Mucosa of rectum (tissue), 2 donors: ENCODE results near the gene MLKL.

ENCODE experiments used
- H3K27ac ChIP-seq, 2 donors: one replicate each; pipeline ENCODE4 v1.7.0; 2013; ENCODE audit warnings: inconsistent platforms in 2 of 2, low read depth in 2 of 2, low read length in 2 of 2
- H3K27me3 ChIP-seq, 2 donors: one replicate each; pipeline ENCODE4 v1.7.0; 2013; ENCODE audit warnings: low read length in 2 of 2; ENCODE audit not compliant: control insufficient read depth in 2 of 2, insufficient read depth in 2 of 2
- H3K36me3 ChIP-seq, 2 donors: one replicate each; pipeline ENCODE4 v1.7.0; 2013; ENCODE audit warnings: low read length in 2 of 2; ENCODE audit not compliant: control insufficient read depth in 2 of 2, insufficient read depth in 2 of 2
- H3K4me1 ChIP-seq, 2 donors: one replicate each; pipeline ENCODE4 v1.7.0; 2013; ENCODE audit warnings: low read length in 2 of 2, mild to moderate bottlenecking in 1 of 2; ENCODE audit not compliant: control insufficient read depth in 2 of 2, insufficient read depth in 2 of 2
- H3K4me3 ChIP-seq, 2 donors: one replicate each; pipeline ENCODE4 v1.7.0; 2013; ENCODE audit warnings: low read length in 2 of 2
- H3K9ac ChIP-seq, 2 donors: one replicate each; pipeline ENCODE4 v1.7.0; 2013; ENCODE audit warnings: low read length in 2 of 2, low read depth in 1 of 2, mild to moderate bottlenecking in 1 of 2
- H3K9me3 ChIP-seq, 2 donors: one replicate each; pipeline ENCODE4 v1.7.0; 2013; ENCODE audit warnings: low read length in 2 of 2; ENCODE audit not compliant: control insufficient read depth in 2 of 2
- donor health status: healthy.
- donor health status: Normal muscosa, but diverticular disease.

The MLKL gene

DNA sequence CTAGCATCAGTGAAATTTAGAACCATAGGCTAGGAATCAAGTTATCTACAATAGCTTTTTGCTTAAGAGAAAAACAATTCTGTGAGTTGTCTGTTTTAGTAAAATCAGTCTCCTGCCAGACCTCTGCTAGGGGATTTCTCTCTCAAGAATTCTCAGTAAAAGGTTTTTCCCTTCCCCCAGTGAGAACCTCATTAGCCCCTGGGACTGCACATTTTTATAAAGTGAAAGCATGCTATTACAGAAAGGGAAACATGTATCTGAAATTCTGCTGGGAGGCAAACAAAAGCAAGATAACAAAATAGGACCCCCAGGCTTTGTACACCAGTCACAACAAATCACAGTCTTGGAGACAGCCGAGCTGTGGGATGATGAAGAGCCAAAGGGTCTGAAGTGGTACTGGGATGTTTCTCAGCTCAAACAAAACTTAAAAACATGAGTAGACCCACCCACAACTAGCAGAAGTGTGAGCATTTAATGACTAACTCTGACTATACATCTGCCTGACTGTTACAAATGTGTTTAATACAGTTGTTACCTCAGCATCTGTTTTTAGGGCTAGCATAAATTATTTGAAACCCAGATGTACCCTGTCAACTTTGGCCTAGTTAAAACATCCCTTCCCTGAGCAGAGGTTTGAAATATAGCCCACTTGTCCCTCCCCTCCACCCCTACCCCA, 73.8 kb downstream of the MLKL start:
- Histone ChIP-seq H3K4me1 (no peaks in the 10 kb centered on the region), H3K36me3 (peaks cover 62 to 79% of the 10 kb centered on the region in 2 donors), H3K27me3 (no peaks in the 10 kb centered on the region), H3K27ac (no peak overlapping the region), H3K9ac (no peak overlapping the region), H3K9me3 (no peaks in the 10 kb centered on the region), H3K4me3 (no peak overlapping the region)

DNA sequence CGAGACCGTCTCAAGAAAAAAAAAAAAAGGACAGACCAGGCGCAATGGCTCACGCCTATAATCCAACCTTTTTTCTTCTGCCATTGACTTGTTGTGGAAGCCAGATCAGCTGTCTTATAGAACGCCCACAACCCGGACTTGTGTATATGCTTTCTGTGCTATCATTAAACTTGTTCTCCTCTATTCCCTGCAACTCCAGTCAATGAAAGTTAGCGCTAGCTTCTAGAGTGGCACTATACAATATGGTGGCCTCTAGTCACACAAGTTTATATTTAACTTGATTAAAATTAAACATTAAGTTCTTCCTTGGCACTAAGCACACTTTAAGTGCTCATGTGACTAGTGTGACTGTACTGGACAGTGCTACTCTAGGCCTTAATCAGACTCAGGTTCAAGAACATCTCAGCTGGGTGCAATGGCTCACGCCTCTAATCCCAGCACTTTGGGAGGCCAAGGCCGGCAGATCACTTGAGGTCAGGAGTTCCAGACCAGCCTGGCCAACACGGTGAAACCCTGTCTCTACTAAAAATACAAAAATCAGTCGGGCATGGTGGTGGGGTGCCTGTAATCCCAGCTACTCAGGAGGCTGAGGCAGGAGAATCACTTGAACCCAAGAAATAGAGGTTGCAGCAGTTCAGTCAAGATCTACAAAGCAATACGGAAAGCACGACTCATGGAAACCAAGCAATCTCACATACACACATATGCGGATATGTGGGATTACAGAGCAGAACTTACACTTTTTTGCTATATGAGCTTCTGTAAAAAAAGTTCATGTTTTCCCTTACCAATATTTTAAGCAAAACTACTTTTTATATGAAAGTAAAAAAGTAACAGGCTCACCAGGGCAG, 74.9 kb downstream of the MLKL start:
- Histone ChIP-seq H3K9ac (no peak overlapping the region), H3K36me3 (peaks cover 54 to 70% of the 10 kb centered on the region in 2 donors), H3K9me3 (no peaks in the 10 kb centered on the region), H3K4me1 (no peaks in the 10 kb centered on the region), H3K27me3 (no peaks in the 10 kb centered on the region), H3K4me3 (no peak overlapping the region), H3K27ac (no peak overlapping the region)

DNA sequence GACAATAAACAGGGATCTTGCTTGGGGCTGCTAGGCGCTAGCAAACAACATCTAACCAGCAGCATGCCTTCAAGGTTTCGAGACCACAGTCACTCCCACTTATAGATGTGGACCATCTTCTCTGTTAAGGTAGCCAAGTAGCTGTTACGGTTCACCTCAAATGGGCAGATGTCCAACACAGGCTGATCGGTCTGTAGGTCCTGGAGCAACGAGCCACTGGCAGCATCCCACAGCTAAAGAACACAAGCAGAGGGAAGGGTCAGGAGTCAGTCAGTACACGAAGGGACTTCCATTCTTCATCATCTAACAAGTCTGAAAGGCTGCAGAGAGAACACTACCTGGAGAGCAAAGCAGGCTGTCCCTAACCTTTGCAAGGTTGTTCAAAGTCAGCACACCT, 76.8 kb downstream of the MLKL start:
- no peak overlapping the region for H3K27ac ChIP-seq
- no peak overlapping the region for H3K4me3 ChIP-seq
- H3K36me3 ChIP-seq = peaks cover 40 to 56% of the 10 kb centered on the region in 2 donors
- H3K27me3 ChIP-seq = no peaks in the 10 kb centered on the region
- no peaks in the 10 kb centered on the region for H3K9me3 ChIP-seq
- H3K4me1 ChIP-seq = no peaks in the 10 kb centered on the region
- no peak overlapping the region for H3K9ac ChIP-seq

DNA sequence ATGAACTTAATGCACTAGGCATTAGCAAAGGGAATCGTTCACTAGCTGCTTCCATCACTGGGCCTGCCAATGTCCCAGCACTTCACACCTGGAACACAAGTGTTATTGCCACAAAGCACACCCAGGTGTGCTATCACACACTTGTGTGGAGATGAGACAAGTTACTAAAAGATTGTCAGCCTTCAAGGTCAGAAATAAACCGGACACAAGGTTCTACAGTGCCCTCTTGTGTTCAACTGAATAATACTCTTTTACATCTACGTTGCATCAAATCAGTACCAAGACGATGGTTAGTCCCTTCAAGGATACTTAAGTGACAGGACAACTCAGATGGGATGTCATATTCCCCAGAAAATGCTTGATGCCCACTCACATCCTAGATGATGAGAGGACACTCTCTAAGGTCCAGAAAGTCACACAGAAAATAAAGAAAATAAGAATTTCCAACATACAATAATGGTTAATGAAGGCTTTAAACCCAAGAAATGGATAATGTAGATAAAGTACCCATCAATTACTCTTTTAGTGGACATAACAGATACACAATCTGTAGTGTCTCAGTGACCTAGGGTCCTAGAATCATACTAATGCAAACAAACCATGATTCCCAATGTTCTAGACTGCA, 77.3 kb downstream of the MLKL start:
- H3K9me3 ChIP-seq = no peaks in the 10 kb centered on the region
- H3K36me3 ChIP-seq = peaks cover 35 to 51% of the 10 kb centered on the region in 2 donors
- no peak overlapping the region for H3K4me3 ChIP-seq
- H3K9ac ChIP-seq = no peak overlapping the region
- no peak overlapping the region for H3K27ac ChIP-seq
- H3K4me1 ChIP-seq = no peaks in the 10 kb centered on the region
- H3K27me3 ChIP-seq = no peaks in the 10 kb centered on the region

DNA sequence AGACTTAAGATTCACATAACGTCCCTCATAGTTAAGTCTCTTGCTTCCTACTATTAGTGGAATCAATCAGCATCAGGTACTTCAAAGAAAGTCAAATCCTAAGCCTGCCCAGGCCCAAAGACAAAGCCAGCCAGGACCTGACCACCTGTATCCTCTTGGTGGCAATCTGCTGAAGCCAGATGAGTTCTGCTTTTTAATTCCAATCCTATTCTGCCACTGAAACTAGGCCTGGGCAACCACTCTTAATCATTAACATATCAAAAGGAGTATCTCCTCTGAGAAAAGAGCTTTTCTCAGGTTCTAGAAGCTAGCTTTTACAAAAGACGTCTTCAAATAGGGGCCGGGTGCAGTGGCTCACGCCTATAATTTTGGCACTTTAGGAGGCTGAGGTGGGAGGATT, 78.7 kb downstream of the MLKL start:
- Histone ChIP-seq H3K27me3 (no peaks in the 10 kb centered on the region), H3K9ac (no peak overlapping the region), H3K36me3 (peaks cover 24 to 40% of the 10 kb centered on the region in 2 donors)

More for the DNA sequence above, 78.7 kb downstream of the MLKL start:
- H3K4me3 ChIP-seq = no peak overlapping the region
- H3K27ac ChIP-seq = no peak overlapping the region
- H3K9me3 ChIP-seq = no peaks in the 10 kb centered on the region
- no peaks in the 10 kb centered on the region for H3K4me1 ChIP-seq
